SHP77 treated with DMSO at 0.1 percent for 48 hours (cell line): ENCODE measurements around the gene NECAB2.

Experiments
- DNase-seq: peaks from one replicate; lab custom pipeline; 2025; lab: John Stamatoyannopoulos, UW

Gene NECAB2

DNA sequence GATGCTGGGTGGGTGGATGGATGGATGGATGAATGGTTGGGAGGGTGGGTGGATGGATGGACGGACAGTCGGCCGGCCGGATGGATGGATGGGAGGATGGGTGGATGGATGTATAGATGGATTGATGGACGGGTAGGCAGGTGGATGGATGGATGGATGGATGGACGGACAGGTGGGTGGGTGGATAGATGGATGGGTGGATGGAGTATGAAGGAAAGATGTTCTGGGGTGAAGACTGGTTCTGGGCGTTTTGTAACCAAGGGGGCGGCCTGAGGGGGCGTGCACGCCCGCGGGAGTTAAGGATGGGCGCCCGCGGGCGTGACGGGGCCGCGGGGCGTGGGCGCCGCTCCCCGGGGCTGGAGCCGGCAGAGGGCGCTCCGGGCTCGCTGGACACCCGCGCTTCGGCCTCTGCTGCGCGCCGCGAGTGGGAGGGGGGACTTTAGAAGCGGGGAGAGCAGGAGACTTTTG is at the start of gene NECAB2:
NECAB2 (plus strand) TSS at position 407 of the 468 bp plus-strand sequence. CDS start 405 bp downstream, outside the sequence.
- DNase-seq: no peak

DNA sequence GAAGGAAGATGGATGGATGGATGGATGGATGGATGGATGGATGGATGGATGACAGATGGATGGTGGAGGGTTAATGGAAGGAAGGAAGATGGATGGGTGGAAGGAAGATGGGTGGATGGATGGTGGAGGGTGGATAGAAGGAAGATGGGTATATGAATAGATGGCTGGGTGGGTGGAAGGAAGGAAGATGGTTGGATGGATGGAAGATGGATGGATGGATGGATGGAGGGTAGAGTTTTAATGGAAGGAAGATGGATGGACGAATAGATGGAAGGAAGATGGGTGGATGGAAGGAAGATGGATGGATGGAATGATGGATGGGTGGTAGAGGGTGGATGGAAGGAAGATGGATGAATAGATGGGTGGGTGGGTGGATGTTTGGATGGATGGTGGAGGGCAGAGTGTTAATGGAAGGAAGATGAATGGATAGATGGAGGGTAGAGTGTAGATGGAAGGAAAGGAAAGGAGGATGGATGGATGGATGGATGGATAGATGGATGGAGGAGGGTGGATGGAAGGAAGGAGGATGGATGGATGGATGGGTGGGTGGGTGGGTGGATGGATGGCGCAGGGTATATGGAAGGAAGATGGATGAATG is 47.1 kb upstream of the NECAB2 start:
- no peak for DNase-seq

DNA sequence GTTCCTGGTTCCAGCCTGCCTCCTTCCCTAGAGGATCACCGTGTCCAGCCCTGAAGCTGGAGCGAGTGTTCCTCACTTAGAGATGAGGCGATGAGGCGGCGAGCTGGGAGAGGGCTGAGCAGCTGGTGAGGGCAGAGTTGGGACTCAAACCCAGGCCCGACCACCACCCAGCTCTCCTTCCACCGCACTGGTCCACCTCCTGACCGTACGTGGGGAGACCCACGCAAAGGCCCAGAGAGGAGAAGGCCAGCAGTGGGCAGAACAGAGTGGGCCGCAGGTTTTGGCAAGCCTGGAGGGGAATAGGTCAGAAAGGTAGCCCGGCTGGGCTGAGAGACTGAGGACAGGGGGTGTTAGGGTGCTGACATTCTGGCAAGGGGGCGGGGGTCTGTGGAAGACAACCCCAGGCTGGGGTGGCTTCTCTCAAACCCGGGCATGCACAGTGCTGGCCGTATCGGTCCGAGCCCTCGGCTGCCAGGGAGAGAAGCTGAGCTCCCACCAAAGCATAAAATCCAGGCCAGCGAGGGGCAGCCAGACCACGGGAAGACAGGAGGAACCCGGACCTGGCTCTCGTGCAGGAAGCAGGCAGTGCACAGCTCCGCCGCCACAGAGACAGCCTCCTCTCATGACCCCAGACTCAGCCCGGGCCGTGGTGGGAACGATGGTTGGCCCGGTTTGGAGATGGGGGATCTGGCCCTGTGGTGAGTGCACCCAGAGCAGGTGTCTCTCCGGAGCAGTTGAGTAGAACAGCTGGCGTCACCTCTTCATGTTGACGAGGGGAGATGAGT is 44.3 kb upstream of the NECAB2 start:
- no peak for DNase-seq

DNA sequence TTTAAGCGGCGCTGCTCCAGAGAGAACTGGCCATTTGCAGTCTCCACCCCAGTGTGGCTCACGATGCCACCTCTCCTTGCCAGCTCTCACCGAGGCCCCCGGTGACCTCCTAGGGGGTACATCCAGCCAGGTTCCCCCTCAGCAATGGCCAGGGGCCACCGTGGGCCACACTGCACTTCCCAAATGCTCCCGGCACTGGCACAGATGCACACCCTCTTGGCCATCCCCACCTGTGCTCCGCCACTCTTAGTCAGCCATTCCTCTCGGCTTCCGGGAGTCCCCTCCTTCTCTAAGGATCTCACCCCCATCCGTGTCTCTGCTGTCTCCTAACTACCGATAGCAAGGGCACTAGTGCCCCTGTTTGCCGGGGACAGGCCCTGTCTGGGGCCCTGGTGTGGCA is 43.4 kb upstream of the NECAB2 start:
- no peak for DNase-seq

DNA sequence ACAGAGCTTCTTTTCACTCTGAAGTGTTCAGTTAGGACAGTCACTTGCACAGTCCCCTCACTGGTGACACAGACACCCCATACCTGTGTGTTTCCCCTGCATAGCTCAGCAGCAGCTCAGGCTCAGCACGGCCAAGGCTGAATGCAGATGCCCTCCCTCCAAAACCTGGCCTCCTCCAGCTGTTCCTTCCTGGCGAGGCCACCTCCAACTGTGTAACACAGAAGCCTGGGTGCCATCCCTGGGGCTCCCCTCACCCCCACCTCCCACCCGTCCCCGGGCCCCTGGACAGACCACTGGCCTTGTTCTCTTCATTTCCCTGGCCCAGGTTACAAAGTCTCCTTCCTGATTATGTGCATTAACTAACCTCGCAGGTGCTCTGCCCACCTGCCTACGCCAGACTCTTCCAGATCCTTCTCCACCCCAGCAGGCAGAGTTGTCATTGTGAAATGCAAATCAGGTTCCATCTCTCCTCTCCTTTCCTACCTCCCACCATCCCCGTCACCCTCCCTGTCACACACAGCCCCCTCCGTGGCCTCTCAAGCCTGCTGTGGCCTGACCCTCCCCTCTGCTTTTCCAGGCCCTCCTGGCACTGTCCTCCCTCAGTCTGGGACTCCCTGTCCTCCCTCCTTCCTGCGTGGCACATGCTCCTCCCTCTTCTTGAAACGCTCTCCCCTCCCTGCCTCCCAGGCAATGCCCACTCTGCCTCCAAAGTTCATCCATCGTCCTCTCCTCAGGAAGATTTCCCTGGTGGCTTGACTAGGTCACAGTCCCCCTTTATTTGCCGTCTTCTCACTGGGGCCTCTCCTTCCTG is 42.7 kb upstream of the NECAB2 start:
- DNase-seq: no peak

DNA sequence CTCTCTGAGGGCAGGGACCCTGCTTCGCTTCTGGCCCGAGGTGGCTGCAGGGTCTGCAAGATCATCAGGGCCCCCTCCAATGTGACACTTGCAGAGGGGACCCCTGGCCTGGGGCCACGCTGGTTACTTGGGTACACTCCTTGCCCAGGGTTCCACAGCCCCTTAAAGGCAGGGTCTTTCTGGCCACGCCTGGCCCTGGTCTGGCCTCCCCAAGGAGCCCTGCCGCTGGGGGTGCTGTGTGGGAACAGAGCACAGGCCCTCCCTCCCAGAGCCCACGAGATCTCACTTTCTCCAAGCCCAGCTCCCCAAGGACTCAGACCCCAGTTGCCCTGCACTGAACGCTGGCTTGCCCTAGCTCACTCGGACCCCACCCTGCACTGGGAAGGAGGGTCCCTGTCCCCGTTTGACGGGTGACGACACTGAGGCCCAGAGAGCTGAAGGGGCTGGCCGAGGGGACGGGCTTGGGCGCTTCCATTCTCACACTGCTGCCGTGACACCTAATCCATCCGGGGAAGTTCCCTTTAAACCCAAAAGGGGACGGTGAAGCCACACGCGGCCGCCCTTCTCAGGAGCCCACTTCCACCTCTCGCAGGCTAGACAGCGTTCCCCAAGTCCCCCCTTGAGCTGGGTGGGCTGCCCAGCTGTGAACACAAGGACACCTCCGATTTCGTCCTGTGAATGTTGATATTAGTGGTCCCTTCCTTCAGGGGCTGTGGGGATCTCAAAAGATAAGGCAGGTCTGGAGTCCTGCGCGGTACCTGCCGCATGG is 41.9 kb upstream of the NECAB2 start:
- DNase-seq: no peak

DNA sequence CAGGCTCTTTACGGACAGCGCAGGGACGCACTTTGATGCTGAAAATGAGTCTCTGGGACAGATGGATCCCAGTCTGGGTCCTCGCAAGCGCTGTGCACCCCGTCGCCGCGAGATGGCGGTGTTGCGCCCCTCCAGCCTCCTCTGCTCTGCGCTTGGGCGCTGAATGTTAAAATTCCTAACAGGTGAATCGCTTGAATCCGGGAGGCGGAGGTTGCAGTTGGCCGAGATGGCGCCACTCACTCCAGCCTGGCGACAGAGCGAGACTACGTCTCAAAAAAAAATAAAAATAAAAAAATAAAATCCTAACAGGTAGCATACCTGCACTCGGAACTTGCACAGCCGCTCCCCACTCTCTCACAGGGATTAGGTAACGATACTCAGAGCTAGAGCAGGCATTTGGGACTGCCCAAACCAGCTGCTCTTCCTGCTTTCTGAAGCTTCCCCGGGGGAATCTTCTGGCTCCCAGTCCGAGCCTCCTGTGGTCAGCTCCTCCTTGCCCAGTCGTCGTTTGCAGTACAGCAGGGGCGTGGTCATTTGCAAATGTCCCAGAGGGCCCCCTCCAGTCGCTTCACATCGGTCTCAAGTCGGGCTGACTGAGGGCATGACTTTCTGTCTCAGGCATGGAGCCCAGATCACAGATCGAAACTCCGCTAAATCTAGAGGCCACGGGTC is 41.2 kb upstream of the NECAB2 start:
- DNase-seq: peak; percentile 28

DNA sequence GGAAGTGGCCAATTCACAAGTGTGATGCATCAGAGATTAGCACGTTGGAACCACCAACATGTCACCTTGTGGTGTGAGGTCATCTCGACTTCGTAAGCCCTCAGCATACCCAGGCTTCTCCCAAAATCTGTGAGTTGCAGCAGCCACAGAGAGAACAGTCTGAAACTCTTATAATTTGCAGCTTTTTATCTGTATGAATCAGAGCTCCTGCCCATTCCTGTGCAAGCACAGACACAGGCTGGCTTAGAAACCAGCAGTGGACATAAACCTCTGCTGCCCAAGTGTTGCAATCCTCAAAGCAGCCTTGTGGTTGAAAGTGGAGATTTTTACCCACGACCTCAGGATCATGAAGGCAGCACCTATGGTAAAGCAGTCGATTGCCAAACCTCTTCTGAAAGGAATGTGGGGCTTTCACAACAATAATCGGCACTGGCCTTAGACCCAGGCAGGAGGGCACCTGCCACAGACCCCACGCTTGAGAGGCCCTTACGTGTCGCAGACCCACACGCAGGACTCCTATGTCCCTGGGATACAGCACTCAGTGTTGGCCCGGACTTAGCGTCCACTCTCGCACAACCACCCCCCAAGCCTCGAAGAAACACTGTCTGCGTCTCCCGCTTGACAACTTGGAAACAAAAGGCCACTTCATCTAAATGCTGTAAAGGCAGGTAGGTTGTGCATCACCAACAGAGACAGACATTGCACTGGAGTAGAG is 39.5 kb upstream of the NECAB2 start:
- DNase-seq: no peak

DNA sequence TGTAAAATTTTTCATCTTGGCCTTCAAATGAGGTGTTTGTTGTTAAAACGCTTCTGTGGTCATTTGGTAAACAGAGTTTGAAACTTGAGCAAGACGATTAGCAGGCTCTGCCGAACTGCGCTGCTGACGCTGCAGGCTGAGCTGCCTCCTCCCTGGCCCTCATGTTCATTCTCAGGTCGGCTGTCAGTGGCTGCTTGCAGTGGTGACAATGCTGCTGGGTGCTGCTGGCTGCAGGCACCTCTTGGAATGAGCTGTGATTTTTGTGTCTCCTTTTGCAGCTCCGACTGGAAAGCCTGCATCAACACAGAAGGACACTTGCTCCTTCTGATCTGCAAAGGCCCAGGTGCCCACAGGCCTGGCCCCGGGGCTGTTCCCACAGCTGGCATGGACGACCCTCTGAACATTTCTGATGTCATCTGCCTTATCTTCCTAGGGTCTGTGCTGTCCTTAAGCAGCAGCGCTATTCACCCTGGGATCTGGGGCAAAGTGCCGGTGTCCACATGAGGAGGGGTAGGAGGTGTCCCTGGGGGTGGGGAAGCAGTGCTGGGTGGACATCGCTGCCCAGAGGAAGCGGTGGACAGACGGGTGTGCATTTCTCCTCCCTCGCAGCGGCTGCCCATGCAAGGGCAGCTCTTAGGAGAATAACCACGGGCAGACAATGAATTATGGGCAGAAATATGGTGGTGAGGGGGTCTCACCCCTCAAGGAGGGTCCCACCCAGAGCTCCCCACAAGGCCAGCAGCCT is 38.1 kb upstream of the NECAB2 start:
- DNase-seq: no peak

DNA sequence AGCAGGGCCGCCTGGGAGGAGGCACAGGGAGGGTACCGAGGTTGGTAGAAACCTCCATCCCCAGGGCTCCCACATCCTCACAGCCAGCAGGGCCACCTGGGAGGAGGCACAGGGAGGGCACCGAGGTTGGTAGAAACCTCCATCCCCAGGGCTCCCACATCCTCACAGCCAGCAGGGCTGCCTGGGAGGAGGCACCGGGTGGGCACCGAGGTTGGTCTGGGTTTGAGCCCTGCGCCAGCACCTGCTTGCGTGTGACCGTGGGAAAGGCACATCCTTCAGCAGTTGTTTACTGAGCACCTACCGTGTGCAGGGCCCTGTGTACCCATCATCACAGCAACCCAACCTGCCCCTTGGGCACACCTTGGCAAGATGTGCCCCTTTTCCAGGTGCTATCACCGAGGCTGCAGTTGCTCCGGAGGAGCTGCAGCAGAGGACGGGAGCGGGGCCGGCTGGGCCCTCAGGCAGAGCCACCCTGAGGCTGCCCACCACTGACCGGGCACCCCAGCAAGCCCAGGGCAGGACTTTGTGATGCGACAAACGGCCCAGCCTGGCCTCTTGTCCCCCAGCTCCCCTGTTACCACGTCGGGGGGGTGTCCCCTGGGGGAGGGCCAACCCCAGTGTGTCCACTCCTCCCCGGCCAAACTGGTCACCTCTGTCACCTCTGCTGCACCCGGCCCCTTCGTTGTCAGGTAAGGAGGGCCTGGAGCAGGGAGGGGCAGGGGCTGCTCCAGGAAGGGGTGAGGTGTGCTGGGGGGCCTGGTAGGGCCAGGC is 37.1 kb upstream of the NECAB2 start:
- DNase-seq: no peak

DNA sequence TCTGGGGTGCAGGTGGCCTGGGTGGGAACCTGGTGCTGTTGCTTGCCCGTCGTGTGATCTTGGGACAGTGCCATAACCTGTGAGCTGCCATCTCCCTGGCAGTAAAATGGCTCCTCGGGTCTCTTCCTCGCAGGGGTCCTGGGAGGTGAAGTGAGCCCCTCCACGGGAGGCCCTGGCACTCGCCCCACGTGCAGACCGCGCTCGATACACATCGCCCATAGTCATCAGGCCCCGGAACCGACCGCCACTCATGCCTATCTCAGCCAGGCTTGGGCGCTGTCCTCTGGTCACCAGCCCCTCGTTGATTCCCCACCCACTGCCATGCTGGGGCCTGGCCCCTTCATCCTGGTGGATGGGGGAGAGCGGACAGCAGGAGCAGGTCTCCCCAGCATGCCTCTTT is 36.5 kb upstream of the NECAB2 start:
- no peak for DNase-seq

DNA sequence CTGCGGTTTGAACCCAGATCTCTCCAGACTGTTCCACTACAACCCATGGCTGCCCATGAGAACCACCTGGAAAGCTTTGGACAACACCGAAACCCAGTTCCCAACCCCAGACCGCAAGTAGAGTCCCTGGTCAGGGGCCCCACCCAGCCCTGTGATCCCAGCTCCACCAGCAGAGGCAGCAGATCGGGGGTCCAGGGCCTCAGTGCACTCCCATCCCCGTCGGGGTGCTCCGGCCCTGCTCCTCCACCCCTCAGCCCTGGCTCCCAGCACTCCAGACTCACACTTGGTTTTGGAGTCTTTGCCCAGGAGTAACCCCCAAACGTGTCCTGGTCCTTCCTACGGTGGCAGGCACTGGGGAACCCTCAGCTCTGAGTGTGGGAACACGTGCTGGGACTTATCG is 35.7 kb upstream of the NECAB2 start:
- no peak for DNase-seq

DNA sequence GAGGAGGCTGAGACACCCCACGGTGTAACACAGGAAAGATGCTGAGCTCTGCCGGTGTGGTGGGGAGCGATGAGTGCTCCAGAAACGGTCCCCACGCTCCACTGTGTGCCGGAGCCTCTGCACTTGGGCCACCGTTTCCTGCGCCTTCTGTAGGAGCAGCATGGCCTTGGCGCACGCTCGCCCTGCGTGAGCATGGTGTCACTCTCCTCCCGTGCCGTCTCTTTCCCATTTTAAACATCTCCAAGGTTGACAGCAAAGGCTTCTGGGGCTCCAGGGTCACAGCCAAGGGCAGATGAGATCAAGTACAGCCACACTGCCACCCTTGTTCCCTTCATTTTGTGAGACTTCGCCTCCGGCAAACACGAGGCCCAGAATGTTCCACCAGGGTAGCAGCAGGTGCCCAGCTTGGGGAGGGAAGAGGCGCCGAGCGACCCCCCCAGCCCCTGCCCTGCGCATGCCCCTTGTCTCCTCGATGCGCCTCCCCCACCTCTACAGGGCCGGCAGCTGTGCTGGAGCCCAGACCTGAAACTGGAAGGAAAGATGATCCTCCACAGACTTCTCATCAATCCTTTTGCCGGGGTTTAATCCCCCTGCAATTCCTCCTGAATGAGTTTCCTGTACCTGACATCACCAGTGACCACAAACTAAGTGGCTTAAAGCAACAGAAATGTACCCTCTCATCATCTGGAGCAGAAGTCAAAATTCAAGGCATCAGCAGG is 34.9 kb upstream of the NECAB2 start:
- DNase-seq: no peak

DNA sequence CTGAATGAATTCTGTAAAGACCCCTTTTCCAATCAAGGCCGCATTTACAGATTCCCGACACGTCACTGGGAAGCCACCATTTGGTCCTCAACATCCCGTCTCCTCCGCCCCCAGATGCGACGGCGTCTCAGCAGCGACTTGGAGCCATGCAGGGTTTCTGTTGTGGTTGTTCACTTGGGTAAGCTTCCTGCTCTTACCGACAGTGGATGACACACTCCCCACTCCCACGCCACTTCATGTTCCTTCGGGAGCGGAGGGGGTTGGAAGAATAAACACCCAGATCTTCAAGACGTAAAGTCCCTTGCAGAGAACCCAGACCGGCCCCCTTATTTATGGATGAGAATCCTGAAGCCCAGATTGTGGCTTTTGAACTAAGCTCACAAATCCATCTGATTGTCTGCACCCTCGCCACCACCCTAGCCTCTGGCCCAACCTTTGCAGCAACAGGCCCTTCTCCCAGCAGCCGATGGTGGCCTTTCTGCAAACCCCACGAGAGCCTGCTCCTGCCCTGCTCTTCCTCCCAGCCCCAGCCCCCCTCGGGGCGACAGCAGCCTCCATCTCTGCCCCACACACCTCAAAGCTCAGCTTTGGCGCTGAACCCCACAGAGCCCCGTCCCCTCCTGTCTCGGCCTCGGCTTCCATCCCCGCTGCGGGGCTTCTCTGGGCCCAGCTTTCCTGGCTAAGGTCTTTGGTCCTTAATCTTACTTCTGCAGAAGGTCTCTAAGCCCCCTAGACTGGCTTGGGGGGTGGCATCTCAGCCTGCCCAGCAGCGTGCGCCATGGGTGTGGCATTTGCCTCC is 34.0 kb upstream of the NECAB2 start:
- no peak for DNase-seq

DNA sequence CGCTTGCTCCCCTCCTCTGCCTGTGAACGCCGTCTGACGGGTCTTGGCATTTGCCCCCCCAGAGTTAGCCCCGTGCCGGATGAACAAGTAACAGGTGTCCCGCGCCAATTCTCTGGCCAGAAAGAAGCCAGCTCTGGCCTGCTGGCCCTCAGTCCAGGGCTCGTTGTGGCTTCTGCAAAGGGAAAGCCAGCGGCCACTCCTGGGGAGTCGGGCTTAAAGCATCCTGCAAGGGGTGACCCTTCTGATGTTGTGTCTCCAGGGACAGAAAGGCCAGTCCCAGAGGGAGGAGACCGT is 33.4 kb upstream of the NECAB2 start:
- DNase-seq: no peak

DNA sequence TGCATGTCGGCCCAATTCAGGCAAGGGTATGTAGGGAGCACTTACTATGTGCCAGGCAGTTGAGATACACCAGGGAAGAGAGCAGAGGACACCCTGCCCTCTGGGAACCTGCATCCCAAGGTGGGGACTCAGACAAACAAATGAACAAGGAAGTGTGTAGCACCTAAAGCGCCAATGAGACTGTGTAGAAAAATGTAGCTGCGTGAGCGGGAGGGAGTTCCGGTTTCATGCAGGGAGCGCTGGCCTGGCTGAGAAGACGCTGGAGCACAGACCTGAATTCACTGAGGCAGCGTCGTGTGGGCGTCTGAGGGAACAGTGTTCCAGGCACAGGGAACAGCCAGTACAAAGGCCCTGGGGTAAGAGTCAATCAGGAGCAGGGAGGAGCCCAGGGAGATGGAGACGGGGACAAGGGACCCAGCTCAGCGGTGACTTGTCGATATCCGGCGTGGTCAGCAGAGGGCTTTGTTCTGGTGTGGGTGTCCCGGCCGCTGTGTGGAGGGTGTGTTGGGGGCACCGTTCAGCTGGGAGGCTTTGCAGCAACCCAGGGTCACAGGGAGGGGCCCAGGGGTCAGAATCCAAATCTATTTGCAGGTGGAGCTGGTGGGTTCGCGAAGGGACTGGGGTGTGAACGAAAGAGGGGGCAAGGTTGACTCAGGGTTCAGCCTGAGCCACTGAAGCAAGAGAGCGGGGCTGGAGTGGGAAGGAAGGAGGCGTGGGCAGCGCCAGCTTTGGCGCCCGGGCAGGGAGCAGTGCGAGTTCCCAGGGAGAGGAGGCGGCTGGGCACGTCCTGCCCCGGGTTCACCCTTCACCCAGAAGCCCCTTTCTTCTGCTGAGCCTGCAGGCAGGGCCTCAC is 32.8 kb upstream of the NECAB2 start:
- DNase-seq: no peak

DNA sequence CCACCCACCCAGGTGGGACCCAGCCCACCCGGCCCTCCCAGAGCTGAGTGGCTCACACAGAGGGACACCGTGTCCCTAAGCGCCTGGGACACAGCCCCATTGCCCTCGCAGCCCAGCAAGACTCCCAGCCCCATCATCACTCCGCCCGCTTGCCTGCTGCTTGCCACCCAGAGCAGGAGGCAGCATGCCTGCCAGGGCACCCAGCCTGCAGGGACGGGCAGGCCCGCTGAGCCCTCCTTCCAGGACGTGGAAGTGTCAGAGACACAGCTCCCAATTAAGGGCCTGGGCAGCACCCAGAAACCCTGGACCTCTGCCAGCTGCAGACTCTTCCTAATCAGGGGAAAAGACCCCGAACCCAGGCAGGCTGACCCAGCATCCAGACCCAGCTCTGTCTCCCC is 32.2 kb upstream of the NECAB2 start:
- no peak for DNase-seq
